Measurements from ENCODE around the gene ANGEL2. TPM values are rescaled to one million over a fixed set of nuclear protein-coding genes. Genes with fewer than 3 reads are reported as not detected.

Gene ANGEL2
- total and polyA plus RNA-seq, 2 experiments from 2014 or later, result 15.2 to 49.6 TPM

DNA sequence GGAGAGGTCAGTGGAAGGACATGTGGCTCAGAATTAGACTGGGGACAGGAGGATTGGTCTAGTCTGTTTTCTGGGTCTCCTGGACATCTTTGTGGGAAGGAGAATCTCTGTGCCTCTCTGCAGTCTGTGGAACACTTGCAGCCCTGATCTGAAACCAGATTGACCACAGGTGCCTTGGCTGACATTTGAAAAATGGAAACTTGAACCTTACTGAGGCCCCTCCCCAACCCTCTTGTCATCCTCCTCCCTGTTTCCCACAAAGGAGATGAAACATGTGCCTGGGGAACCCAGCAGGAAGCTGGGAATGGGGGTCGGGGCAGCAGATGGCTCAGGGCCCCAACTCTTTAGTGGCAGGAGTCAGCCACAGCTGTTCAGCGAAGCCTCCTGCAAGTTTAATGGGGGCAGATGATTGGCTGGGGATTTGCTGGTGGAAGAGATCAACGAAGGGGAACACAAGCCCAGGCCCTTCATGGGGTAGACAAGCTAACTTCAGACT is 47.3 kb downstream of the ANGEL2 start:
- Mint-ChIP-seq H3K27ac (peak overlapping the region; percentile 92), H3K4me3 (peak overlapping the region; percentile 2; the same call in 1 of the 3 replicates), H3K4me1 (peaks cover 70% of the 10 kb centered on the region), H3K9me3 (no peaks in the 10 kb centered on the region; the same call in 2 of the 3 replicates), H3K36me3 (ENCODE audit: low read depth) (peaks cover 100% of the 10 kb centered on the region), H3K27me3 (ENCODE audit: insufficient read depth, low read depth, poor library complexity) (peaks cover 30% of the 10 kb centered on the region)
- Histone ChIP-seq H3F3A (replicated peaks; ENCODE audit: low read depth) (peaks cover 89% of the 10 kb centered on the region), H3K36me3 (ENCODE audit: insufficient read depth) (peaks cover 95% of the 10 kb centered on the region), H3K4me1 (ENCODE audit: insufficient read depth) (peaks cover 42% of the 10 kb centered on the region), H3K27ac (ENCODE audit: low read depth) (peak overlapping the region; percentile 88), H3K79me2 (replicated peaks; ENCODE audit: insufficient read depth) (0 out of 2 replicates have a peak, but pooled peaks cover 7% of the 10 kb centered on the region), H3K4me2 (peak overlapping the region; percentile 15), H3K4me3 (no peak overlapping the region), H4K20me1 (replicated peaks; ENCODE audit: insufficient read depth) (peaks cover 37% of the 10 kb centered on the region), H3K27me3 (ENCODE audit: insufficient read depth) (no peaks in the 10 kb centered on the region), H2AFZ (no peak overlapping the region), H3K9me2 (ENCODE audit: insufficient read depth) (no peaks in the 10 kb centered on the region)
- peak; percentile 47; the same call in 1 of the 2 replicates for TF ChIP-seq POLR2AphosphoS5 (IDR thresholded peaks at IDR 0.05; ENCODE audit: low read depth)
- TF ChIP-seq NANOG (IDR thresholded peaks at IDR 0.05; ENCODE audit: borderline replicate concordance), result no peak
- peak; percentile 7 for ATAC-seq
- no peak for DNase-seq (ENCODE audit: low spot score)

GRCh38 chr1:212967801-212968200 is 47.9 kb downstream of the ANGEL2 start:
- Histone ChIP-seq H3K36me3 (ENCODE audit: insufficient read depth) (peaks cover 95% of the 10 kb centered on the region), H3K4me3 (no peak overlapping the region), H2AFZ (no peak overlapping the region), H3K27me3 (ENCODE audit: insufficient read depth) (no peaks in the 10 kb centered on the region), H3K79me2 (replicated peaks; ENCODE audit: insufficient read depth) (0 out of 2 replicates have a peak, but pooled peaks cover 10% of the 10 kb centered on the region), H3K27ac (ENCODE audit: low read depth) (peak overlapping the region; percentile 88), H3K4me2 (peak overlapping the region; percentile 17; the same call in 1 of the 2 replicates), H3K9me2 (ENCODE audit: insufficient read depth) (no peaks in the 10 kb centered on the region), H3F3A (replicated peaks; ENCODE audit: low read depth) (peaks cover 88% of the 10 kb centered on the region), H3K4me1 (ENCODE audit: insufficient read depth) (peaks cover 43% of the 10 kb centered on the region), H4K20me1 (replicated peaks; ENCODE audit: insufficient read depth) (peaks cover 43% of the 10 kb centered on the region)
- peaks cover 70% of the 10 kb centered on the region for H3K4me1 Mint-ChIP-seq
- peaks cover 35% of the 10 kb centered on the region for H3K27me3 Mint-ChIP-seq (ENCODE audit: insufficient read depth, low read depth, poor library complexity)
- no peaks in the 10 kb centered on the region; the same call in 2 of the 3 replicates for H3K9me3 Mint-ChIP-seq
- H3K27ac Mint-ChIP-seq, result peak overlapping the region; percentile 92
- peaks cover 100% of the 10 kb centered on the region for H3K36me3 Mint-ChIP-seq (ENCODE audit: low read depth)
- ATAC-seq (peak; percentile 82), DNase-seq (ENCODE audit: low spot score) (peak; percentile 91)
- peak overlapping the region; percentile 2; the same call in 2 of the 3 replicates for H3K4me3 Mint-ChIP-seq
- TF ChIP-seq CREB1 (CRISPR knock-in tag; IDR thresholded peaks at IDR 0.05; ENCODE audit: low read depth) (peak; percentile 70), NANOG (IDR thresholded peaks at IDR 0.05; ENCODE audit: borderline replicate concordance) (no peak), EZH2 (IDR thresholded peaks at IDR 0.05; ENCODE audit: low read depth, unreplicated experiment) (no peak), JUNB (IDR thresholded peaks at IDR 0.05; ENCODE audit: unreplicated experiment) (no peak), REST (IDR thresholded peaks at IDR 0.05; ENCODE audit: unreplicated experiment) (no peak), ETS1 (IDR thresholded peaks at IDR 0.05) (no peak), ZNF114 (CRISPR knock-in tag; IDR thresholded peaks at IDR 0.05) (no peak), POLR2AphosphoS5 (IDR thresholded peaks at IDR 0.05; ENCODE audit: low read depth) (peak; percentile 40; the same call in 1 of the 2 replicates), STAT1 (IDR thresholded peaks at IDR 0.05; ENCODE audit: unreplicated experiment) (no peak)
- TF ChIP-seq, protein P1, sequence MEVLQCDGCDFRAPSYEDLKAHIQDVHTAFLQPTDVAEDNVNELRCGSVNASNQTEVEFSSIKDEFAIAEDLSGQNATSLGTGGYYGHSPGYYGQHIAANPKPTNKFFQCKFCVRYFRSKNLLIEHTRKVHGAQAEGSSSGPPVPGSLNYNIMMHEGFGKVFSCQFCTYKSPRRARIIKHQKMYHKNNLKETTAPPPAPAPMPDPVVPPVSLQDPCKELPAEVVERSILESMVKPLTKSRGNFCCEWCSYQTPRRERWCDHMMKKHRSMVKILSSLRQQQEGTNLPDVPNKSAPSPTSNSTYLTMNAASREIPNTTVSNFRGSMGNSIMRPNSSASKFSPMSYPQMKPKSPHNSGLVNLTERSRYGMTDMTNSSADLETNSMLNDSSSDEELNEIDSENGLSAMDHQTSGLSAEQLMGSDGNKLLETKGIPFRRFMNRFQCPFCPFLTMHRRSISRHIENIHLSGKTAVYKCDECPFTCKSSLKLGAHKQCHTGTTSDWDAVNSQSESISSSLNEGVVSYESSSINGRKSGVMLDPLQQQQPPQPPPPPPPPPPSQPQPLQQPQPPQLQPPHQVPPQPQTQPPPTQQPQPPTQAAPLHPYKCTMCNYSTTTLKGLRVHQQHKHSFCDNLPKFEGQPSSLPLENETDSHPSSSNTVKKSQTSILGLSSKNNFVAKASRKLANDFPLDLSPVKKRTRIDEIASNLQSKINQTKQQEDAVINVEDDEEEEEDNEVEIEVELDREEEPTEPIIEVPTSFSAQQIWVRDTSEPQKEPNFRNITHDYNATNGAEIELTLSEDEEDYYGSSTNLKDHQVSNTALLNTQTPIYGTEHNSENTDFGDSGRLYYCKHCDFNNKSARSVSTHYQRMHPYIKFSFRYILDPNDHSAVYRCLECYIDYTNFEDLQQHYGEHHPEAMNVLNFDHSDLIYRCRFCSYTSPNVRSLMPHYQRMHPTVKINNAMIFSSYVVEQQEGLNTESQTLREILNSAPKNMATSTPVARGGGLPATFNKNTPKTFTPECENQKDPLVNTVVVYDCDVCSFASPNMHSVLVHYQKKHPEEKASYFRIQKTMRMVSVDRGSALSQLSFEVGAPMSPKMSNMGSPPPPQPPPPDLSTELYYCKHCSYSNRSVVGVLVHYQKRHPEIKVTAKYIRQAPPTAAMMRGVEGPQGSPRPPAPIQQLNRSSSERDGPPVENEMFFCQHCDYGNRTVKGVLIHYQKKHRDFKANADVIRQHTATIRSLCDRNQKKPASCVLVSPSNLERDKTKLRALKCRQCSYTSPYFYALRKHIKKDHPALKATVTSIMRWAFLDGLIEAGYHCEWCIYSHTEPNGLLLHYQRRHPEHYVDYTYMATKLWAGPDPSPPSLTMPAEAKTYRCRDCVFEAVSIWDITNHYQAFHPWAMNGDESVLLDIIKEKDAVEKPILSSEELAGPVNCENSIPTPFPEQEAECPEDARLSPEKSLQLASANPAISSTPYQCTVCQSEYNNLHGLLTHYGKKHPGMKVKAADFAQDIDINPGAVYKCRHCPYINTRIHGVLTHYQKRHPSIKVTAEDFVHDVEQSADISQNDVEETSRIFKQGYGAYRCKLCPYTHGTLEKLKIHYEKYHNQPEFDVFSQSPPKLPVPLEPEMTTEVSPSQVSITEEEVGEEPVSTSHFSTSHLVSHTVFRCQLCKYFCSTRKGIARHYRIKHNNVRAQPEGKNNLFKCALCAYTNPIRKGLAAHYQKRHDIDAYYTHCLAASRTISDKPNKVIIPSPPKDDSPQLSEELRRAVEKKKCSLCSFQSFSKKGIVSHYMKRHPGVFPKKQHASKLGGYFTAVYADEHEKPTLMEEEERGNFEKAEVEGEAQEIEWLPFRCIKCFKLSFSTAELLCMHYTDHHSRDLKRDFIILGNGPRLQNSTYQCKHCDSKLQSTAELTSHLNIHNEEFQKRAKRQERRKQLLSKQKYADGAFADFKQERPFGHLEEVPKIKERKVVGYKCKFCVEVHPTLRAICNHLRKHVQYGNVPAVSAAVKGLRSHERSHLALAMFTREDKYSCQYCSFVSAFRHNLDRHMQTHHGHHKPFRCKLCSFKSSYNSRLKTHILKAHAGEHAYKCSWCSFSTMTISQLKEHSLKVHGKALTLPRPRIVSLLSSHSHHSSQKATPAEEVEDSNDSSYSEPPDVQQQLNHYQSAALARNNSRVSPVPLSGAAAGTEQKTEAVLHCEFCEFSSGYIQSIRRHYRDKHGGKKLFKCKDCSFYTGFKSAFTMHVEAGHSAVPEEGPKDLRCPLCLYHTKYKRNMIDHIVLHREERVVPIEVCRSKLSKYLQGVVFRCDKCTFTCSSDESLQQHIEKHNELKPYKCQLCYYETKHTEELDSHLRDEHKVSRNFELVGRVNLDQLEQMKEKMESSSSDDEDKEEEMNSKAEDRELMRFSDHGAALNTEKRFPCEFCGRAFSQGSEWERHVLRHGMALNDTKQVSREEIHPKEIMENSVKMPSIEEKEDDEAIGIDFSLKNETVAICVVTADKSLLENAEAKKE (CRISPR knock-in tag; IDR thresholded peaks at IDR 0.05), result no peak
